WERI-Rb-1 (cell line): Measurements from ENCODE around the gene PKN2.

Experiments used
- DNase-seq: peaks from one replicate; pipeline ENCODE4 v3.0.0-alpha.2; 2020
- H3K27ac ChIP-seq: fragments of 250-450 bp; sonication (Bioruptor Pico); 2 replicates; pipeline ENCODE4 v1.5.1; 2020; ENCODE audit warnings: mild to moderate bottlenecking, moderate library complexity
- H3K27me3 ChIP-seq: fragments of 250-450 bp; sonication (Bioruptor Pico); 2 replicates; pipeline ENCODE4 v1.5.1; 2021; ENCODE audit warnings: mild to moderate bottlenecking, low read depth, moderate library complexity; ENCODE audit not compliant: insufficient read depth, severe bottlenecking
- H3K36me3 ChIP-seq: fragments of 250-450 bp; sonication (Bioruptor Pico); 2 replicates; pipeline ENCODE4 v1.5.1; 2020; ENCODE audit warnings: mild to moderate bottlenecking, moderate library complexity
- H3K4me3 ChIP-seq: 2 replicates; pipeline ENCODE4 v1.5.1; 2011; ENCODE audit warnings: low read depth, mild to moderate bottlenecking, control low read depth, low read length
- H3K9me3 ChIP-seq: fragments of 250-450 bp; sonication (Bioruptor Pico); 2 replicates; pipeline ENCODE4 v1.5.1; 2021; ENCODE audit warnings: mild to moderate bottlenecking, moderate library complexity; ENCODE audit not compliant: severe bottlenecking
- CTCF ChIP-seq: IDR thresholded peaks from 2 replicates; pipeline ENCODE4 v1.5.1; 2011; ENCODE audit warnings: low read depth, mild to moderate bottlenecking, control low read depth, inconsistent platforms, low read length

PKN2 gene

GRCh38 chr1:88730132-88730675 lies 46.1 kb downstream of the PKN2 start:
- Histone ChIP-seq H3K27me3 (no peaks in the 10 kb centered on the region), H3K9me3 (no peaks in the 10 kb centered on the region), H3K27ac (no peak overlapping the region), H3K4me3 (no peak overlapping the region), H3K36me3 (peaks cover 16% of the 10 kb centered on the region)
- DNase-seq, result no peak
- TF ChIP-seq CTCF, result no peak

DNA sequence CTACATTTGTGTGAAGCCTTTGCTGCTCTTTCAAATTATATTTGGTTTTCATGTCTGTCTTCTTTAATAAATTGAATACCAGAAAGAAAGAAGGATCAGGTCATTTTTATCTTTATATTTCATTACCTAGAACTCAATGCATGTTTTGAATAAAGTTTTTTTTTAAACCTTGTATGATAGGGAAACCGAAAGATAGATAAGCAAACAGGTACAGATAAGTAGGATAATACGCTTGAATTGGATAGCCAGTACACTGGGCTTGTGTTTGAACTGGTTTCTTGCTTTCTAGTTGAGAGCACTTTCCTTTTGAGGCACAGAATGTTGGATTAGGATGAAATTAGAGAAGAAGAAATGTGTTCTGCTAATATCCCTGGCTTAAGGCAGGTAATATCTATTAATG lies 46.9 kb downstream of the PKN2 start:
- DNase-seq, result no peak
- Histone ChIP-seq H3K27me3 (no peaks in the 10 kb centered on the region), H3K27ac (no peak overlapping the region), H3K9me3 (no peaks in the 10 kb centered on the region), H3K36me3 (peaks cover 18% of the 10 kb centered on the region), H3K4me3 (no peak overlapping the region)
- TF ChIP-seq CTCF, result no peak

DNA sequence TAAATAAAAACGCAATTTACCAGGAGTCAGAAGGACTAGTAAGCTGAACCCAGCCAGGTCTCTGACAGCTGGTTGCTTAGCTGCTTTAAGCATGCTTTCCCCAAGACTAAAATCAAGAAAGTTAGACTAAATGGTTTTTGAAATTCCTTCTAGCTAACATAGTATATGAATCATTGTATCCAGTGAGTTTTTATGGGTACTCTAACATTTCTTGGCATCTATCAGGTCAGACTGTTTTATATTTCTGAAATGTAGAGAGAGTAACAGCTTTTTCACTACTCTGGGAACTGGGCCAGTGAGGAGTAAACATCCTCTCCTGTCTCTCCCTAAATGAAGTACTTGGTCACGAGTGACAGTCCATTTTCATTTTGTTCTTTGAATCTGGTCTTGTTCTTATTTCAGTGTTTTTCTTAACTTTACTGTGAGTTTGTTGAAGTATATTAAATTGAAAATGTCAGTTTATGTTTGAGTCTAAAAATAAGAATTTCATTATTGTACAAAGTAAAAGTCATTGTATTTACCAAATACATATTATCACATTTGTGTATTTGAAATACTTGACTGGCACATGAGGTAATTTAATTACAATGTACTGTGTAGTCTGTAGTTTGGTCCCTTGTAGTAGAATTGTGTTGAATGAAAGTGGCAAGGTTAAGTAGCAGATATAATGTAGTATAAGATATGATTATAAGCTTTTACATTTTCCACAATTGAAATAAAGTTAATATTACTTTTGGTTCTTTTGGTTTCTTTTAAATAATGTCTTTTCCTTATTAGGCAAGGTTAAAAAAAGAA lies 47.6 kb downstream of the PKN2 start:
- peaks cover 22% of the 10 kb centered on the region for H3K36me3 ChIP-seq
- no peak overlapping the region for H3K4me3 ChIP-seq
- H3K9me3 ChIP-seq, result no peaks in the 10 kb centered on the region
- no peak for TF ChIP-seq CTCF
- H3K27ac ChIP-seq, result no peak overlapping the region
- DNase-seq, result no peak
- no peaks in the 10 kb centered on the region for H3K27me3 ChIP-seq

DNA sequence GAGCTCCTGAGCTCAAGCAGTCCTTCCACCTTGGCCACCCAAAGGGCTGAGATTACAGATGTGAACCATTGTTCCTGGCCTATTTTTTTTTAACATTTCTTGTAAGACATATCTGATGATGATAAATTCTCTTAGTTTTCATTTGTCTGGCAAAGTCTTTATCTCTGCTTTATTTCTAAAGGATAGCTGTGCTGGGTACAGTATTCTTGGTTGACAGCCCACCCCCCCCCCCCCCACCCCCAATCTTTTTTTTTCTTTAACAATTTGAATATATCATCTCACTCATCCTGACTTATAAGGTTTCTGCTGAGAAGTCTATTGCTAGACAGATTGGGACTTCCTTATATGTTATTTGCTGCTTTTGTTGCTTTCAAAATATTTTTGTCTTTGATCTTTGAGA lies 51.3 kb downstream of the PKN2 start:
- Histone ChIP-seq H3K9me3 (no peaks in the 10 kb centered on the region), H3K27ac (no peak overlapping the region), H3K4me3 (no peak overlapping the region), H3K27me3 (no peaks in the 10 kb centered on the region), H3K36me3 (peaks cover 11% of the 10 kb centered on the region)
- TF ChIP-seq CTCF, result no peak
- DNase-seq, result no peak

- TF ChIP-seq CTCF, result no peak
- H3K36me3 ChIP-seq, result peaks cover 12% of the 10 kb centered on the region
- no peak for DNase-seq
- H3K9me3 ChIP-seq, result no peaks in the 10 kb centered on the region
- H3K4me3 ChIP-seq, result no peak overlapping the region
- no peak overlapping the region for H3K27ac ChIP-seq
- H3K27me3 ChIP-seq, result no peaks in the 10 kb centered on the region
These were observed 51.8 kb downstream of the PKN2 start for GRCh38 chr1:88735909-88736308.
